Activated CD8-positive, alpha-beta memory T cell treated with anti-CD3 and anti-CD28 coated beads for 4 hours (primary cell): ENCODE measurements around the gene DRD2.

Source experiments
- DNase-seq, 2 donors: peaks; one replicate each; pipeline ENCODE4 v3.0.0-alpha.2; 2020; ENCODE audit warnings: low read depth in 2 of 2

DRD2 gene

GRCh38 chr11:113446112-113446511 lies 29.1 kb downstream of the DRD2 start:
- no peak for DNase-seq

- no peak for DNase-seq
Observed at GRCh38 chr11:113444502-113445123, 30.6 kb downstream of the DRD2 start.

- DNase-seq: no peak
Observed at GRCh38 chr11:113440816-113441215, 34.4 kb downstream of the DRD2 start.

GRCh38 chr11:113436672-113437252 lies 38.4 kb downstream of the DRD2 start:
- DNase-seq: no peak

GRCh38 chr11:113435190-113435968 lies 39.8 kb downstream of the DRD2 start:
- DNase-seq: no peak

DNA sequence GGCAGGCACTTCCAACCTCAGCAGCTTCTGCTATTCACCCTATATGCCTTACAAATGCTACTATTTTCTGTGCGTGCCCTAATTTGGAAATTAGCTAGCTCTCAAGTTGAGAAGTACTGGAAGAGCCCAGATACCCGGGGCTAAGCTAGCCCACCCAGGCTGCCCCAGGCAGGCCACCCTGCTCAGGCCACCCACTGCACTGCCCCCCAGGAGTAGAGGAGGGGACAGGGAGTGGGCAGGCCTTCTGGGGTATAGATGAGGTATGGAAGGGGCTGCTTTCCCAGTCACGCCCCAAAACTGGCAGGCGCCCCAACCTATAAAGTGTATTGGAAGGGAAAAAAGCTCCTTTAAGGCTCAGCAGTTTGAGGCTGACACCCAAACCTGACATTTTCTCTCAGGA lies 43.5 kb downstream of the DRD2 start:
- no peak for DNase-seq

DNA sequence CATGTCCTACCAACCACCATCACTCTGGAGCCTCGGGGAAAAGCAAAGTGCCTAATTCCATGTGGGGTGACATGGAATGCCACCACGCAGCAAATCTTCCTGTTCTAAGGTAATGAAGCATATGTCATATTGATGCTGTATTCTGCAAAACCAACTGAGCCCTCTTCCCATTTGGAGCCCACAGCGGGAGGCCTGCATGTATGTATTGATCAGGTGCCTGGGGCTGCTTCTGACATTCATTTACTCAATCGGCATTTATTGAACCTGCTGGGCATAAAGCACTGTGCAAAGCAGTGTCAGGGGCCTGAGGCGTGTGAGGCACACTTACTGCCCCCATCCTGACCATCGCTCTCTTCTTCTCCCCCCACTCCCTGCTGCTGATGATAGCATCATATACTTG lies 48.5 kb downstream of the DRD2 start:
- no peak for DNase-seq

GRCh38 chr11:113420808-113421207 lies 54.4 kb downstream of the DRD2 start:
- DNase-seq: no peak

- DNase-seq: no peak
Observed at GRCh38 chr11:113419454-113420003, 55.7 kb downstream of the DRD2 start.

DNA sequence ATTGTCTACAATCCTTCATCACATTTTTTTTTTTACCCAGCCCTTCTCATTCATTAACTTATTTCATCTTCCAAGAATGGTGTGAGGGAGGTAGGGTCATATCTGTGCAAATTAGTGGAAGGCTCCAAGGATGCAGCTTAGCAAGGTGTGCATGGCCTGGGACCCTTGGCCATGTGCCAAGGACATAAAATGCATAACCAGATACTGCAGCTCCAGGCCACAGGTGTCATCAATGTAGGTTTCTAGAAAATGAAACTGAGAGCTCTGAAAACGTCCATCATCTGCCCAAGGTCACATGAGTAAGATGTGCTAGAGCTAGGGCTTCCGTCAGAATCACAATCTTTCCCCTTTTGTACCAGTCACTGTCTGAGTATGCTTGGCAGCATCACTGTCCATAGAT lies 57.8 kb downstream of the DRD2 start:
- no peak for DNase-seq

DNA sequence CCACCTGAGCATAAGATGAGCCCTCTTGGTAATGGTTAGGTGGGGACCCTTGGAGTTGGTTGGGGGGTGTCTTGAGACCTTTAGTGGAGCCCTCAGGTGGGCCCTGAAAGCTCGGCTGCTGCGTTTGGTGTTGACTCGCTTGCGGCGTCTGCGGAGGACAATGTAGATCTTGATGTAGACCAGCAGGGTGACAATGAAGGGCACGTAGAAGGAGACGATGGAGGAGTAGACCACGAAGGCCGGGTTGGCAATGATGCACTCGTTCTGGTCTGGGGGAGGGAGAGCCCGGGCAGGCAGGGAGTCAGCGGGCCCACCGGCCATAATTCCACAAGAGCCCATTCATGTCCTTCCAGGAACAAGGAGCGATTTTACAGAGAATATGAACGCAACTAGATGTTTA lies 59.9 kb downstream of the DRD2 start:
- DNase-seq: no peak

DNA sequence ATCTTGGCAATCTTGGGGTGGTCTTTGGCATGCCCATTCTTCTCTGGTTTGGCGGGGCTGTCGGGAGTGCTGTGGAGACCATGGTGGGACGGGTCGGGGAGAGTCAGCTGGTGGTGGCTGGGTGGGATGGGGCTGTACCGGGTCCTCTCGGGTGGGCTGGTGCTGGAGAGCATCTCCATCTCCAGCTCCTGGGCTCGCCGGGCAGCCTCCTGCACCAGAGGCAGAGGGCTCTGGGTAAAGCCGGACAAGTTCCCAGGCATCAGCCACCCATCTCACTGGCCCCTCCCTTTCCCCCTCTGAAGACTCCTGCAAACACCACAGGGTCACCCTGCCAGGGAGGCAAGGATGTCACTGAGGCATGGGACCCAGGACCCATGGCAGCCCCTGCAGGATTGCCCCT lies 62.5 kb downstream of the DRD2 start:
- DNase-seq: no peak

DNA sequence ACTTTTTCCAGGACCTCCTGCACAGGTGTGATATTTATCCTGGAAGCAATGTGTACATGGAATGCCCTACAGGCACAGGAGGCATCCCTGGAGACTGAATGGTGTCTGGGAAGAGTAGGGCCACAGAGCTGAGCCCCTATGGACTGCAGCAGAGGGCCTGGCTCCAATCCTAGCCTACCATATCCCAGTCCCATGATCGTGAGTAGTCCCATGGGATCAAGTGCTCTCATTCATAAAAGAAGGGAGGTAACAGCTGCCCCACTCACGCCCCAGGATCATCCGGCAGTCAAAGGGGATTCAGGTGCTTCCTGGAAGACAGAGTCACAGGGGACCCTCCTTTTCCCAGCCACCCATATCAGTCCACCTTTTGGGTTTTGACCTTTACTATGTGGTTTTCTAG lies 63.7 kb downstream of the DRD2 start:
- no peak for DNase-seq

DNA sequence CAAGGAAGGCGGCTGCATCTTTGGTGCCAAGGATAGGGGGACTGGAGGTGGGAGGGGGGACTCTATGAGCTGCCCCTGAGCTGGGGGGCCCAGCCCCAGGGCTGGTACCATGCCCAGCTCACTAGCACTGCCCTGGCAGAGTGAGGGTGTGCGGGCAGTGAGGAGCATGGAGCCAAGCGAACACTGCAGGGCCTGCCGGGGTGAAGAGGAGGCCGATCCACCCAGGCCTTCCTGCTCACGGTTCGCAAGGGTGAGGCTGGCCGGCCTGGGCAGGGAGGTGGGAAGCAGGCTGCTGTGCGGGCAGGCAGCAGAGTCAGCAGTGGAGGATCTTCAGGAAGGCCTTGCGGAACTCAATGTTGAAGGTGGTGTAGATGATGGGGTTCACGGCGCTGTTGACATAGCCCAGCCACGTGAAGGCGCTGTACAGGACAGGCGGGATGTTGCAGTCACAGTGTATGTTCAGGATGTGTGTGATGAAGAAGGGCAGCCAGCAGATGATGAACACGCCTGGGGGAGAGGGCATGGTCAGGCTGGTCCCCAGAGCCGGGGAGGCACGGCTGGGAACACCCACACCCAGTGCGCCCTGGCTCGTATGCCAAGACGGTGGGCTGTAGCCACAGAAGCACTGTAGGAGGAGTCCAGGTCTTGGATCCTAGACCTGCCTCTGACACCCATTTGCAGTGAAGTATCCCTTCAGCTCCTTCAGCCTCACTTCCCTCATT lies 64.6 kb downstream of the DRD2 start:
- no peak for DNase-seq

GRCh38 chr11:113409526-113409925 lies 65.7 kb downstream of the DRD2 start:
- no peak for DNase-seq

DNA sequence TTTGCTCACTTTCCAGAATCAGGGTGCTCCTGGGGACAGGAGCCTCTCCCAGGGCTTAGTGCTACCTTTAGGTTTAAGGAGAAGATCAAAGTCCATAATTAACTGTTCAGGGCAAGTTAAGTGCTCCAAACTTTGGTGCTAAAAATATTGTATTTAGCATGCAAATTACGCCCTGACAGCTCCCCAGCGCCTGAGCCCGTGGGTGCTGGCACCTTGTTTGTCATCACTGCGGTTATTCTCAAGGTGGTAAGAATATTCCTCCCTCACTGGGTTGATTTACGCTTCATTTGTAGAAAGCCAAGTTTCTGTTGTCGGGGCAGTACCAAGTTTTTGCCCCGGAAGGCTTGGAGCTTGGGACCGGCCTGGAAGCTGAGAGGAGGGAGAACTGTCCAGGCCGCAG lies 66.3 kb downstream of the DRD2 start:
- no peak for DNase-seq

GRCh38 chr11:113408206-113408605 lies 67.0 kb downstream of the DRD2 start:
- no peak for DNase-seq

DNA sequence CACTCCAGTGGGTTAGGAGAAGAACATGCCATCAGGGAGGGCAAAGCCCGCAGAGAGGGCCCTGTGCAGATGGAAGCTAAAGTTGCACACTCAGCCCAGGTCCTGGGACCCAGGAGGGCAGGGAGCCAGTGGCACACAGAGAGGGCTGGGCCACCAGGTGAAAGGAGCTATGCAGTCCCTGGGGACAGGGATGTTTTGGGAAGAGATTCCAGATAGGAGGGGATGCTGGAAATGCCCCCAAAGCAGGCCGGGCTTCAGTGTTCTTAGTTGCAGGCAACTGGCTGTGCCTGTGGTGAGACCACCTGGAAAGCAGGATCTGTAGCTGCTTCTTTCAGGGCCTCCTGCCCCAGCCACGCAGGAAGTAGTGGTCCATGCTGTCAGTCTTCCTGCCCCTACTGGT lies 68.0 kb downstream of the DRD2 start:
- no peak for DNase-seq

DNA sequence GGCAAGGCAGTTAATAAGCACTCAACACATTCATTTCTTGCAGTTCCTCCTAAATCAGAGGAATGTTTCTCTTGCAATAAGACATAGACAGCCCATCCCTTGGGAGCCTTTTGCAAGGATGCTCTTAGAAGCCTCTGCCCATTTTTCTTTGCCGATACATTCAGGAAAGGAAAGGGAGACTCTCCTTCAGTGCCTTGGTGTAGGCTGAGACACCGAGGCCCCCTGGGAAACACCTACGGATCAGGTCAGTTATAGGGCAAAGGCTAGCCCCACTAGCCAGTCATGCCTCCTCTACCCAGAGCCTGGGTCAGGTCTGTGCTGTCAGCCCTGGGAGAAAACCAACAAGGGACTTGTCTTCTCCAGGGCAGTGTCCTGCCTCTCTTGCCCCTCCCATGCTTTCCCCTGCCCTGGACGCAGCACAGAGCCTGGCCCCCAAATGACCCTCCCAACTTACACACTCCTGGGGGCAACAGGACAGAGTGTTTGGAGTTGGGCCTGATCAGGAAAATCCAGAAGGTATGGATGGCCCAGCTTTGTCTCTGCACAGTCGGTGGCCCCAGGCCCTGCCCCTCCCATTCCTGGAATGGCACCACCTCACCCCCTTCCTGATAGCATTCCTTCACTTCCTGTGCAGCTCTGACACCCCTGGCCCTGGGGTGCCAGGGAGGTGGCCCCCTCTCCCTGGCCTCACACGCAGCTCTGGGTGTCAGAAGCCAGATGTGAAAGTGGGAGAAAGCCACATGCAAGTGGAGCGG lies 69.3 kb downstream of the DRD2 start:
- DNase-seq: no peak

DNA sequence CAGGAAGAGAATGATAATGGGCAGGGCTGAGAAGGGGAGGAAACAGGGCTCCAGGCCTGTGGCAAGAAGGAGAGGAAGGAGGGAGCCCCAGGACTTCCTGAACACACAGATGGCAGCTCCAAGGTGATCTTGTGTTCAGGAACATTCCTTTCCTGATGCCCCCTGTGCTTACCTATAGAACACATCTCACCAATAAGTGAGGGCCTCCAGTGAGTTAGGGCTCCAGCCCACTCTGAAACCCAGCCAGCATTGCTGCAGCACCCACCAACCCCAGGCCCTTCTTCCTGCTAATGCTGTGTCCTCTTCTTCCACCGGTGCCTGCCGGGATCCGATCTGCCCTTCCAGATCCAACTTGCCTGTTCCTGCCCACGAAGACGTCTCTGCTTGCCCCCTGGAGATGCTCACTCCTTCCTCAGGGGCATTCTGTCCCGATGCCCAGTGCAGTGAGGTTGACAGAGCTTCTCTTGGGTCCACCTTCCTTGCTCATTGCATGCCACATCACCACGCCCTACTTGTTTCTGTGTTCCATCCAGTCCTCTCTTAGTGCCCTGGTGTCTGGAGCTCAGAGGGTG lies 70.3 kb downstream of the DRD2 start:
- no peak for DNase-seq

DNA sequence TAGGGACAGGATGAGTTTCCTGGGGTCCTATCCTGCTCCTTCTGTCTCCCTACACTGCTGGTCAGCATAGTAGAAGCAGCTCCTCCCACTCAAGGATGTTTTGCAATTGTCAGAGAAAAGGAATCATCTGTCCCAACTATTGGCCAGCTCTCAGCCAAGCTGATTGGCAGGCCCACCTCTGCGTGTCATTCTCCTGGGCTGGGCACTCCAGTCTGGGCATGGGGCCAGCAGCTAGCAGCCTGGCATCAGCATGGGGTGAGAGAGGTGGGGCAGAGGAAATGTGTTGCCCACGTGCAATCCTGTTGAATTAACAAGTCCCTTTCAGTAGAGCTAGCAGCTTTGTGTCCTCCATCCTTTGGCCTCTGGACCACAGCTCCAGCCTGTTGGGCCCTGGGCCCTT lies 73.5 kb downstream of the DRD2 start:
- no peak for DNase-seq
